ENCODE measurements around the gene MYO5B.

- TF ChIP-seq CTCF (IDR thresholded peaks at IDR 0.05) (no peak), ZFX (IDR thresholded peaks at IDR 0.05; ENCODE audit: borderline replicate concordance) (no peak)
Observed at GRCh38 chr18:49833814-49834213, 361.1 kb downstream of the MYO5B start.

Measured in 22Rv1 (cell line).